CD4-positive, CD25-positive, alpha-beta regulatory T cell (primary cell): ENCODE measurements around the gene ZNF536. TPM values are rescaled to one million over a fixed set of nuclear protein-coding genes. Genes with fewer than 3 reads are reported as not detected.

Experiments used
- ATAC-seq, 2 donors: fragments of 150-1000 bp; cut with Tn5 transposase; one replicate each; pipeline ENCODE4 v1.10.0; 2021; ENCODE audit warnings: low read depth in 2 of 2, moderate number of reproducible peaks in 2 of 2, moderate library complexity in 1 of 2
- DNase-seq, 3 donors: peaks; one replicate each; pipeline versions ENCODE4 v3.0.0 to v3.0.0-alpha.2; 2012 to 2022; ENCODE audit warnings: mixed read lengths in 1 of 3
- H3K27ac ChIP-seq: one replicate; pipeline ENCODE4 v1.7.0; 2013; ENCODE audit warnings: mild to moderate bottlenecking, low read length; ENCODE audit not compliant: insufficient read depth, poor library complexity, severe bottlenecking
- H3K27me3 ChIP-seq: one replicate; pipeline ENCODE4 v1.7.0; 2013; ENCODE audit warnings: low read length; ENCODE audit not compliant: control insufficient read depth, insufficient read depth
- H3K36me3 ChIP-seq: one replicate; pipeline ENCODE4 v1.7.0; 2013; ENCODE audit warnings: mild to moderate bottlenecking, low read length, moderate library complexity; ENCODE audit not compliant: control insufficient read depth, insufficient read depth
- H3K4me1 ChIP-seq: 2 replicates; pipeline ENCODE4 v1.7.0; 2013; ENCODE audit warnings: mild to moderate bottlenecking, low read length; ENCODE audit not compliant: insufficient read depth, control insufficient read depth, poor library complexity, severe bottlenecking
- H3K4me3 ChIP-seq: one replicate; pipeline ENCODE4 v1.7.0; 2013; ENCODE audit warnings: low read depth, mild to moderate bottlenecking, low read length, moderate library complexity
- H3K9me3 ChIP-seq, 2 experiments: 1 replicate in 1 of 2; 2 replicates in 1 of 2; pipeline ENCODE4 v1.7.0; 2013; ENCODE audit warnings: low read length in 2 of 2, mild to moderate bottlenecking in 1 of 2, moderate library complexity in 1 of 2; ENCODE audit not compliant: control insufficient read depth in 2 of 2
- H3K27ac Mint-ChIP-seq, 3 donors: one replicate each; pipeline ENCODE4 v1.8.0; 2020 to 2022; ENCODE audit warnings: mild to moderate bottlenecking in 3 of 3, mixed read lengths in 3 of 3, moderate library complexity in 2 of 3
- H3K27me3 Mint-ChIP-seq: one replicate; pipeline ENCODE4 v1.8.0; 2022; ENCODE audit warnings: mild to moderate bottlenecking, mixed read lengths
- H3K36me3 Mint-ChIP-seq: one replicate; pipeline ENCODE4 v1.8.0; 2020; ENCODE audit warnings: mixed read lengths
- H3K4me1 Mint-ChIP-seq, 4 donors: one replicate each; pipeline ENCODE4 v1.8.0; 2020 to 2022; ENCODE audit warnings: mixed read lengths in 4 of 4, mild to moderate bottlenecking in 1 of 4
- H3K4me3 Mint-ChIP-seq, 4 donors: one replicate each; pipeline ENCODE4 v1.8.0; 2020 to 2022; ENCODE audit warnings: mild to moderate bottlenecking in 4 of 4, mixed read lengths in 4 of 4, moderate library complexity in 3 of 4
- H3K9me3 Mint-ChIP-seq, 7 donors: one replicate each; pipeline ENCODE4 v1.8.0; 2020 to 2022; ENCODE audit warnings: mixed read lengths in 7 of 7, mild to moderate bottlenecking in 3 of 7, moderate library complexity in 2 of 7
- polyA plus RNA-seq, 4 donors: library from polyadenylated mRNA; unstranded; fragments of 300-500 nt; fragmentation: Illumina TruSeq; gene quantifications; one replicate each; pipeline ENCODE4 v1.2.3, GENCODE V29; 2021
- total RNA-seq: library from RNA; stranded (reverse); gene quantifications from one replicate; pipeline ENCODE4 v1.2.3, GENCODE V29; 2022

The ZNF536 gene
- total and polyA plus RNA-seq, 5 donors from 2014 or later: 0.14 to 0.63 (median 0.49) TPM; not detected in 1

GRCh38 chr19:30587869-30588268 is 215.7 kb downstream of the ZNF536 start:
- H3K9me3 ChIP-seq: no peaks in the 10 kb centered on the region
- DNase-seq (no peak), ATAC-seq (no peak)
- no peak overlapping the region for H3K4me3 ChIP-seq
- H3K36me3 ChIP-seq: no peaks in the 10 kb centered on the region
- no peaks in the 10 kb centered on the region for H3K4me1 ChIP-seq
- H3K27ac ChIP-seq: no peak overlapping the region
- no peaks in the 10 kb centered on the region for H3K36me3 Mint-ChIP-seq
- H3K9me3 Mint-ChIP-seq: peaks cover 0 to 7% (median 0%) of the 10 kb centered on the region in 7 donors
- H3K4me1 Mint-ChIP-seq: no peaks in the 10 kb centered on the region
- H3K27me3 Mint-ChIP-seq: no peaks in the 10 kb centered on the region
- no peaks in the 10 kb centered on the region for H3K27me3 ChIP-seq
- peak overlapping the region in 1 of 3 donors; percentile 44 for H3K27ac Mint-ChIP-seq
- H3K4me3 Mint-ChIP-seq: no peak overlapping the region

GRCh38 chr19:30590596-30591229 is 218.5 kb downstream of the ZNF536 start:
- Mint-ChIP-seq H3K36me3 (no peaks in the 10 kb centered on the region), H3K27ac (no peak overlapping the region), H3K4me1 (no peaks in the 10 kb centered on the region), H3K4me3 (no peak overlapping the region), H3K27me3 (no peaks in the 10 kb centered on the region), H3K9me3 (peaks cover 0 to 2% (median 0%) of the 10 kb centered on the region in 7 donors)
- Histone ChIP-seq H3K36me3 (no peaks in the 10 kb centered on the region), H3K4me1 (no peaks in the 10 kb centered on the region), H3K4me3 (no peak overlapping the region), H3K27me3 (no peaks in the 10 kb centered on the region), H3K27ac (no peak overlapping the region), H3K9me3 (no peaks in the 10 kb centered on the region)
- DNase-seq: no peak
- no peak for ATAC-seq

GRCh38 chr19:30593356-30593755 is 221.2 kb downstream of the ZNF536 start:
- ATAC-seq (no peak), DNase-seq (no peak)
- Mint-ChIP-seq H3K4me3 (no peak overlapping the region), H3K27ac (no peak overlapping the region), H3K27me3 (no peaks in the 10 kb centered on the region), H3K36me3 (no peaks in the 10 kb centered on the region), H3K4me1 (no peaks in the 10 kb centered on the region), H3K9me3 (peaks cover 0 to 2% (median 0%) of the 10 kb centered on the region in 7 donors)
- no peaks in the 10 kb centered on the region for H3K9me3 ChIP-seq
- no peaks in the 10 kb centered on the region for H3K36me3 ChIP-seq
- H3K4me1 ChIP-seq: no peaks in the 10 kb centered on the region
- no peak overlapping the region for H3K27ac ChIP-seq
- no peaks in the 10 kb centered on the region for H3K27me3 ChIP-seq
- no peak overlapping the region for H3K4me3 ChIP-seq

- no peak overlapping the region for H3K27ac Mint-ChIP-seq
- Histone ChIP-seq H3K4me1 (no peaks in the 10 kb centered on the region), H3K27ac (no peak overlapping the region), H3K9me3 (no peaks in the 10 kb centered on the region), H3K27me3 (no peaks in the 10 kb centered on the region), H3K36me3 (no peaks in the 10 kb centered on the region), H3K4me3 (no peak overlapping the region)
- peaks cover 0 to 2% (median 0%) of the 10 kb centered on the region in 7 donors for H3K9me3 Mint-ChIP-seq
- no peak for ATAC-seq
- H3K4me1 Mint-ChIP-seq: no peaks in the 10 kb centered on the region
- DNase-seq: no peak
- H3K4me3 Mint-ChIP-seq: no peak overlapping the region
- H3K36me3 Mint-ChIP-seq: no peaks in the 10 kb centered on the region
- no peaks in the 10 kb centered on the region for H3K27me3 Mint-ChIP-seq
Measured at GRCh38 chr19:30593975-30594745, 222.0 kb downstream of the ZNF536 start.

- no peak for ATAC-seq
- no peak overlapping the region for H3K27ac ChIP-seq
- H3K27me3 Mint-ChIP-seq: no peaks in the 10 kb centered on the region
- no peaks in the 10 kb centered on the region for H3K36me3 ChIP-seq
- no peaks in the 10 kb centered on the region for H3K4me1 Mint-ChIP-seq
- no peak overlapping the region for H3K27ac Mint-ChIP-seq
- H3K27me3 ChIP-seq: no peaks in the 10 kb centered on the region
- no peak overlapping the region for H3K4me3 ChIP-seq
- H3K9me3 ChIP-seq: no peaks in the 10 kb centered on the region
- no peak for DNase-seq
- H3K36me3 Mint-ChIP-seq: no peaks in the 10 kb centered on the region
- no peaks in the 10 kb centered on the region for H3K4me1 ChIP-seq
- H3K4me3 Mint-ChIP-seq: no peak overlapping the region
- peaks cover 0 to 2% (median 0%) of the 10 kb centered on the region in 7 donors for H3K9me3 Mint-ChIP-seq
Measured at GRCh38 chr19:30596268-30596667, 224.1 kb downstream of the ZNF536 start.

GRCh38 chr19:30596813-30597399 is 224.7 kb downstream of the ZNF536 start:
- no peaks in the 10 kb centered on the region for H3K36me3 Mint-ChIP-seq

GRCh38 chr19:30598688-30599087 is 226.5 kb downstream of the ZNF536 start:
- no peaks in the 10 kb centered on the region for H3K4me1 ChIP-seq
- H3K27me3 ChIP-seq: no peaks in the 10 kb centered on the region
- DNase-seq (no peak), ATAC-seq (no peak)
- H3K4me3 ChIP-seq: no peak overlapping the region
- Mint-ChIP-seq H3K27ac (no peak overlapping the region), H3K36me3 (no peaks in the 10 kb centered on the region), H3K27me3 (no peaks in the 10 kb centered on the region), H3K4me3 (no peak overlapping the region), H3K9me3 (peaks cover 0 to 2% (median 0%) of the 10 kb centered on the region in 7 donors), H3K4me1 (no peaks in the 10 kb centered on the region)
- H3K9me3 ChIP-seq: no peaks in the 10 kb centered on the region
- no peaks in the 10 kb centered on the region for H3K36me3 ChIP-seq
- no peak overlapping the region for H3K27ac ChIP-seq

More at GRCh38 chr19:30596813-30597399, 224.7 kb downstream of the ZNF536 start:
- Mint-ChIP-seq H3K9me3 (peaks cover 0 to 2% (median 0%) of the 10 kb centered on the region in 7 donors), H3K4me1 (no peaks in the 10 kb centered on the region), H3K27me3 (no peaks in the 10 kb centered on the region), H3K27ac (no peak overlapping the region), H3K4me3 (no peak overlapping the region)
- ATAC-seq (no peak), DNase-seq (no peak)
- H3K9me3 ChIP-seq: no peaks in the 10 kb centered on the region
- no peaks in the 10 kb centered on the region for H3K36me3 ChIP-seq
- H3K27me3 ChIP-seq: no peaks in the 10 kb centered on the region
- H3K4me1 ChIP-seq: no peaks in the 10 kb centered on the region
- H3K4me3 ChIP-seq: no peak overlapping the region
- H3K27ac ChIP-seq: no peak overlapping the region
